ENCODE measurements around the gene SLC29A1.

Gene SLC29A1

DNA sequence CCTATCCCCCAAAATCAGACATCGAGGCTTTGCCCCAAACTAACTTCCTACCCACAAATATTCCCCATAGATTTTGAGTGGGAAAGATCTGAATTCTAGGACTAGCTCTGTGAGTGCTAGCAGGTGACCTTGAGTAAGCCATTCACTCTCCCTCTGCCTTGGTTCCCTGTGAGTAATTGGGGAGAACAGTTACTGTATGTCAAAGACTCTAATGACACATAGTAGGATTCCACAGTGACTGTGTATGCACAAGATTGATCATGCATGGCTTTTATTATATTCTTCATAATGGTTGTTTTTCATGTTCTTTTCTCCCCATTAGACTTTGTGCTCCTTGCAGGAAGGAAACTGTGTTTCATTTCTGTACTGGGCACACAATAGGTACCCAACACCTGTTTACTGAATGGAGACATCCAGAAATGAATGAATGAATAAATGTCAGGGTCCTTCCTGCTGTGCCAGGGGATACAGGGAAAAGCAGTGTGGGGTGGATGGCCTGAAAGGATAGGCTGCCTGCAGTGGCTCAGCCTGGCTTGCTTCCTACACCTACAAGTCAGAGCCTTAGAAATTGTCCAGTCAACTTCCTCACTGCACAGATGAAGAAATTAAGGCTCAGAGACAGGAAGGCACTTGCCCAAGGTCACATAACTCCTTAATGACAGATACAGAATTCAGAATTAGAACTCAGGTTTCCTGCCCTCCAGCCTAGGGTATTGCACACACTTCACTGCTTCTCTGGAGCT, 46.0 kb downstream of the SLC29A1 start:
- no peak for DNase-seq (ENCODE audit: low read depth, low spot score)
- H3K4me3 ChIP-seq (ENCODE audit: low read depth, low read length) = no peak overlapping the region
- in situ Hi-C loops (cut with HindIII; ENCODE audit: low sequenced_read_pairs) = no loop called here
- TF ChIP-seq, protein P1, sequence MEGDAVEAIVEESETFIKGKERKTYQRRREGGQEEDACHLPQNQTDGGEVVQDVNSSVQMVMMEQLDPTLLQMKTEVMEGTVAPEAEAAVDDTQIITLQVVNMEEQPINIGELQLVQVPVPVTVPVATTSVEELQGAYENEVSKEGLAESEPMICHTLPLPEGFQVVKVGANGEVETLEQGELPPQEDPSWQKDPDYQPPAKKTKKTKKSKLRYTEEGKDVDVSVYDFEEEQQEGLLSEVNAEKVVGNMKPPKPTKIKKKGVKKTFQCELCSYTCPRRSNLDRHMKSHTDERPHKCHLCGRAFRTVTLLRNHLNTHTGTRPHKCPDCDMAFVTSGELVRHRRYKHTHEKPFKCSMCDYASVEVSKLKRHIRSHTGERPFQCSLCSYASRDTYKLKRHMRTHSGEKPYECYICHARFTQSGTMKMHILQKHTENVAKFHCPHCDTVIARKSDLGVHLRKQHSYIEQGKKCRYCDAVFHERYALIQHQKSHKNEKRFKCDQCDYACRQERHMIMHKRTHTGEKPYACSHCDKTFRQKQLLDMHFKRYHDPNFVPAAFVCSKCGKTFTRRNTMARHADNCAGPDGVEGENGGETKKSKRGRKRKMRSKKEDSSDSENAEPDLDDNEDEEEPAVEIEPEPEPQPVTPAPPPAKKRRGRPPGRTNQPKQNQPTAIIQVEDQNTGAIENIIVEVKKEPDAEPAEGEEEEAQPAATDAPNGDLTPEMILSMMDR (IDR thresholded peaks at IDR 0.05; ENCODE audit: low read depth, low read length) = no peak

DNA sequence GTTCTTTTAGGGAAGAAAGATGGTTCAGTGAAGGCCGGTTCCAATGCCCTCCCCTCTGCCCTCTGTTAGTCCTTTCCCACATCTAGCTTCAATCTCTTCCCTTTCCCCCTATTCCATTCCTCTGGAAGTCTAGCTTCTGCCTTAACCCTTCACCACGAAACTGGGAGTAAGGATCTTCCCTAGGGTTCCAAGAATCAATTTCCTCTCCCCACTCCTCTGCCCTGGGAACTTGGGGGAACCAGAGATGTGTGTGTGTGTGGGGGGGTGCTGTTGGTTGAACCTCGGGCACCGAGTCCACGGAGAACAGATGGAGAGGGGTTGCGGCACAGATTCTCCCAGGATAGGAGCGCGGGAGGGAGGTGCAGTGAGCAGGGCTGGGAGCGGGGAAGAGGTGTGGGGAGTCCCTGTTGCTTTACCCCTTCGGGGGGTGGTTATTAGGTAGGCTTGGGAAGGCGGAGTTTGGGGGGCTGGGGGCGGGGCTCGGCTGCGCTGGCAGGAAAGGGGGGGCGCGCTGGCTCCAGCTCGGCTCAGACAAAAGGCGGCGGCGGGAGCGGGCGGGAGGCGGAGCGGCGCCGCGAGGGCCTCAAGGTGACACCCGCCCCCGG, 46.6 kb downstream of the SLC29A1 start, which contains the start of gene TMEM151B:
Gene TMEM151B, plus strand, starts transcription at position 530 of the 605 bp plus-strand sequence. CDS start 293 bp downstream, outside the sequence.
- no peak for DNase-seq (ENCODE audit: low read depth, low spot score)
- in situ Hi-C loops (cut with HindIII; ENCODE audit: low sequenced_read_pairs) = no loop called here
- no peak within 1 kb of the TSS for H3K4me3 ChIP-seq (ENCODE audit: low read depth, low read length)
- TF ChIP-seq, protein P1 (IDR thresholded peaks at IDR 0.05; ENCODE audit: low read depth, low read length) = no peak

DNA sequence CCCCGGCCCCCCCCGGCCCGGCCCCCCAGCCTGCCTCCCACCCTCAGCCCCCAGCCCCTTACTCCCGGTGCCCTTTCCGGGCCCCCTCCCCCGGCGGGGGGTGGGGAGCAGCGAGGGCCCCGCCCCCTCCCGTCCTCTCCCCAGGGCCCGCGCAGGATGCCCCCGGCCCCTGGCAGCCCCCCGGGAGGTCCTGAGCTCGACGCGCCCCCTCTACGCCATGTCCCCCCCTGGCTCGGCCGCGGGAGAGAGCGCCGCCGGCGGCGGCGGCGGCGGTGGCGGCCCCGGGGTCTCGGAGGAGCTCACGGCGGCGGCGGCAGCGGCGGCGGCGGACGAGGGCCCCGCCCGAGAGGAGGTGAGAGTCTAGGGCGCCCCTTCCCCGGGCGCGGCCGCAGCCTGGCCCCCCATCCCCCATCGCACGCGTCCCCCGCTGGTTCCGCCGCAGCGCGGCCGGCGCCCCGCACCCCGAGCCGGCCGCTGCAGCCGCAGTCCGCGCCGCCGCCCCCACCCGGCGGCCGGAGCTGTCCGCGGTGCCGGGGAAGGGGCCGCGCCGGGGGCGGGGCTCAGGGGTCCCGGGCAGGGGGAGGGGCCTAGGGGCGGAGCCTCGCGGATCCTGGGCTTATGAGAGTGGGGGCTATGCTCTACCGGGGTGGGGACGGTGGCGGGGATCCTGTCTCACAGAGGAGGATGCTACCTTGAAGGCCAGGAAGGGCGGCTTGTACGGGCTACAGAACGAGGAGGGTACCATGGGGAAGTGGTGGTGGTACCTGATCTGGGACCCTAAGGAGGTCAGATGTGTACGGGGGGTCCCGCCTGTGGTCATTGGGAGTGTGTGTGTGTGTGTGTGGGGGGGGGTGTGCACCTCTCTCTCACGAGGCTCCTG, 47.4 kb downstream of the SLC29A1 start:
- DNase-seq (ENCODE audit: low read depth, low spot score) = no peak
- in situ Hi-C loops (cut with HindIII; ENCODE audit: low sequenced_read_pairs) = no loop called here
- TF ChIP-seq, protein P1 (IDR thresholded peaks at IDR 0.05; ENCODE audit: low read depth, low read length) = no peak
- H3K4me3 ChIP-seq (ENCODE audit: low read depth, low read length) = no peak overlapping the region

DNA sequence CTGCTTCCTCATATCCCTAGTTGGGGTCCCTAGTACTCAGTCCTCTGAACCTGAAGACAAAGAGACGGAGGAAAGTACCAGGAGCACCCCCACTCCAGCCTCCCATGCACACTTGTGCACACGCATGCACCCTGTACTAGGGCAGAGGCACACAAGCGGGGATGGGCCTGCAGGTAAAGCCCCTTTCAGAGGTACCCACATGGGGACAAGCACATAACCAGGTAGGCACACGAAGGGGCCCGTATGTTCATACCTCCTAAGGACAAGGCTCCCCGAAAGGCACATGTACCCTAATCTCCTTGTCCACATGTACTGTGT, 48.0 kb downstream of the SLC29A1 start:
- DNase-seq (ENCODE audit: low read depth, low spot score) = no peak
- TF ChIP-seq, protein P1 (IDR thresholded peaks at IDR 0.05; ENCODE audit: low read depth, low read length) = no peak

DNA sequence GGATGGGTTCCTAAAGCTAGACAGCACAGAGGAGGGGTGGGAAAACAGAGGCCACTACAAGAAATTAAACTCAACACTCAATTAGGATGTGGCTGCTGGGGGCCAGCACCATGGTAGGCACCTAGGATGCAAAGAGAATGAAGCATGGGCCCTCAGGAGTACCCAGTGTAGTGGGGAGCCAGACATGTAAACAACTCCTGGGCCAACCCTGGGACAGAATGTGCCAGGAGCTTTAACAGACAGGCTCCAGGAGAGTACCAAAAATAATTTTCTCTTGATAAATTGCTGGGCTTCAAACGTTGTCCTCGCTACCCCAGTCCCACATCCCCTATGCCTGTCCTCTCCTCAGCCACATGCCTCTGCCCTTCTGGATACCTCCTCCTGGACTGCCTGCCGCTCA, 48.5 kb downstream of the SLC29A1 start:
- in situ Hi-C loops (cut with HindIII; ENCODE audit: low sequenced_read_pairs) = no loop called here
- TF ChIP-seq, protein P1 (IDR thresholded peaks at IDR 0.05; ENCODE audit: low read depth, low read length) = no peak
- no peak overlapping the region for H3K4me3 ChIP-seq (ENCODE audit: low read depth, low read length)
- no peak for DNase-seq (ENCODE audit: low read depth, low spot score)

More for the DNA sequence above, 48.0 kb downstream of the SLC29A1 start:
- in situ Hi-C loops (cut with HindIII; ENCODE audit: low sequenced_read_pairs) = no loop called here
- H3K4me3 ChIP-seq (ENCODE audit: low read depth, low read length) = no peak overlapping the region

DNA sequence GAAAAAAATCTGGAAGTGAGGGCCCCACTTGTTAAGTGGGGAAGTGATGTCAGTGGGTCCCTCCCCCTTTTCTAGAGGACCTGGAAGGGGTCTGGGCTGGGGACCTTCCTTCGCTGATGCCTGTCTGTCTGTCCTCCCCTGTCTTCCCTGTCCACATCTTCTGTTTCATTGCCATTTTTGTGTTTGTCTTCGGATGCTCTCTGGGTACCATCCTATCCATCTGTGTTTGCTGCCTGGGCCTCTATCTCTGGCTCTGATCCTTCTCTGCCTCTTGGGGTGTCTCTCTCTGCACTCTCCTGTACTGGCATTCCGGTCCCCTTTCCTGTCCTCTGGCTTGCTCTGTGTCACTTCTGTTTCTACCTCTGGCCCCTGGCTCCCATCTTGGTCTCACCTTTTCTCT, 49.1 kb downstream of the SLC29A1 start:
- in situ Hi-C loops (cut with HindIII; ENCODE audit: low sequenced_read_pairs) = no loop called here
- no peak for DNase-seq (ENCODE audit: low read depth, low spot score)
- TF ChIP-seq, protein P1 (IDR thresholded peaks at IDR 0.05; ENCODE audit: low read depth, low read length) = no peak
- no peak overlapping the region for H3K4me3 ChIP-seq (ENCODE audit: low read depth, low read length)

Data from astrocyte of the spinal cord (primary cell).